ENCODE measurements around the gene ADD1.

DNA sequence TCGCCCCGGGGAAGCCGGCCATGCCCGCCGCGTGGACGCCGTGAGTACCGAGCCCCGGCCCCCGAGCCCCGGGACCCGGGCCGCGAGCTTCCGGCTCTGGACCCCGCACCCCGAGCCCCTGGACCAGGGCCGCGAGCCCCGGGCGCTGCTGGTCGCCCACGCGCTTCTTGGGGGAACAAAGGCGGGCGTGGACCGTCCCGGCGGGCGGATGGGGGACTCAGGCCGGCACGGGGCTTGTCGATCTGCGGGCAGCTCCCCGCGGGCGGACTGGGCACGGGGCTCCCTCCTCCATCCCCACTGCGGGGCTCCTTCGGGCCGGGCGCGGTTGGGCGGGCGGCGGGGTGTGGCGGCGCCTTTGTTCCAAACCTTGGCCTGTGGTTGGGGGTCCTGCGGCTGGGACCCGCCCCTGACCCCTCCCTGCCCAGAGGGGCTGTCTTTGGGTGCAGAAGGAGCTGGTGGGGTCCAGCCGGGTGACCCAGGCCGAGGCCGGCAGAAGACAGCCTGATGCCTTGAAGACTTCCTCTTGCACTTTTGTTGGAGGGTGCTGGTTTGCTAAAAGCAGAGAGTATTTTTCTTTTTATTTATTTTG, 25.2 kb upstream of the ADD1 start:
- TF ChIP-seq CTCF (optimal IDR thresholded peaks at IDR 0.05 in 1 of 3, IDR thresholded peaks at IDR 0.05 in 1 of 3, conservative IDR thresholded peaks at IDR 0.05 in 1 of 3; ENCODE audit: extremely low read depth in 1 of 3, insufficient read depth in 2 of 3, low read length in 3 of 3) = no peak
- TF ChIP-seq EZH2 (IDR thresholded peaks at IDR 0.05; ENCODE audit: low read length) = no peak
